Hepatocyte (in vitro differentiated cells): ENCODE results near the gene MAPK1. TPM values are rescaled to one million over a fixed set of nuclear protein-coding genes. Genes with fewer than 3 reads are reported as not detected.

Experiments used
- DNase-seq: peaks from one replicate; pipeline ENCODE4 v3.0.0-alpha.2; 2016; ENCODE audit warnings: low spot score
- H2AFZ ChIP-seq: fragments of 200-600 bp; sonication (generic); 2 replicates; pipeline ENCODE4 v1.6.0; 2016; ENCODE audit warnings: antibody characterized with exemption, mild to moderate bottlenecking
- H3K27ac ChIP-seq: fragments of 200-600 bp; sonication (generic); 2 replicates; pipeline ENCODE4 v1.5.1; 2016; ENCODE audit warnings: mild to moderate bottlenecking
- H3K27me3 ChIP-seq: fragments of 200-600 bp; sonication (generic); 2 replicates; pipeline ENCODE4 v1.6.1; 2016
- H3K36me3 ChIP-seq: fragments of 200-600 bp; sonication (generic); replicated peaks from 2 replicates; pipeline ENCODE4 v1.5.1; 2016; ENCODE audit warnings: low read depth; ENCODE audit not compliant: insufficient read depth
- H3K4me1 ChIP-seq: fragments of 200-600 bp; sonication (generic); 2 replicates; pipeline ENCODE4 v1.5.1; 2016; ENCODE audit warnings: mild to moderate bottlenecking, moderate library complexity; ENCODE audit not compliant: insufficient read depth
- H3K4me2 ChIP-seq: fragments of 200-600 bp; sonication (generic); 2 replicates; pipeline ENCODE4 v1.6.0; 2016
- H3K4me3 ChIP-seq: fragments of 200-600 bp; sonication (generic); 2 replicates; pipeline ENCODE4 v1.5.1; 2016; ENCODE audit warnings: mild to moderate bottlenecking
- H3K79me2 ChIP-seq: fragments of 200-600 bp; sonication (generic); 2 replicates; pipeline ENCODE4 v1.6.0; 2017; ENCODE audit warnings: mild to moderate bottlenecking
- H3K9me2 ChIP-seq: fragments of 200-600 bp; sonication (generic); replicated peaks from 2 replicates; pipeline ENCODE4 v1.6.0; 2017; ENCODE audit warnings: mild to moderate bottlenecking; ENCODE audit not compliant: insufficient read depth
- H3K9me3 ChIP-seq: fragments of 200-600 bp; sonication (generic); 2 replicates; pipeline ENCODE4 v1.5.1; 2016; ENCODE audit warnings: low read depth, mild to moderate bottlenecking
- H4K20me1 ChIP-seq: fragments of 200-600 bp; sonication (generic); 2 replicates; pipeline ENCODE4 v1.6.0; 2016; ENCODE audit warnings: mild to moderate bottlenecking; ENCODE audit not compliant: insufficient read depth, poor library complexity, severe bottlenecking
- EZH2 ChIP-seq: fragments of 200-600 bp; sonication (generic); IDR thresholded peaks from 2 replicates; pipeline ENCODE4 v1.6.1; 2016; ENCODE audit warnings: antibody characterized with exemption, mild to moderate bottlenecking, borderline replicate concordance
- EZH2phosphoT487 ChIP-seq: fragments of 200-600 bp; sonication (generic); IDR thresholded peaks from one replicate; pipeline ENCODE4 v1.6.1; 2018; ENCODE audit warnings: antibody characterized with exemption, mild to moderate bottlenecking, low read depth, moderate library complexity; ENCODE audit not compliant: unreplicated experiment, severe bottlenecking
- WGBS: methylation state at CpG from one replicate; pipeline ENCODE4 v1.1.6; 2016; ENCODE audit warnings: low lambda C conversion rate; ENCODE audit errors: missing lambda C conversion rate; 5-methylcytosine and 5-hydroxymethylcytosine counted together
- polyA plus RNA-seq: library from polyadenylated mRNA; unstranded; fragments of >200 nt; fragmentation: Nextera tagmentation; extraction: Ambion mirVana; gene quantifications from 2 replicates; pipeline ENCODE4 v1.2.1, GENCODE V29; 2016
- total RNA-seq: library from RNA; depleted of rRNA; stranded (reverse); fragments of >200 nt; gene quantifications from 2 replicates; pipeline ENCODE4 v1.2.3, GENCODE V29; 2014
- TF ChIP-seq, protein P1 (sequence below): fragments of 200-600 bp; sonication (generic); IDR thresholded peaks from 2 replicates; pipeline ENCODE4 v1.5.1; 2016; ENCODE audit warnings: antibody characterized with exemption, mild to moderate bottlenecking; ENCODE audit not compliant: poor library complexity

The MAPK1 gene
- total and polyA plus RNA-seq, 2 experiments from 2014 or later = 52.2 to 74.5 TPM

DNA sequence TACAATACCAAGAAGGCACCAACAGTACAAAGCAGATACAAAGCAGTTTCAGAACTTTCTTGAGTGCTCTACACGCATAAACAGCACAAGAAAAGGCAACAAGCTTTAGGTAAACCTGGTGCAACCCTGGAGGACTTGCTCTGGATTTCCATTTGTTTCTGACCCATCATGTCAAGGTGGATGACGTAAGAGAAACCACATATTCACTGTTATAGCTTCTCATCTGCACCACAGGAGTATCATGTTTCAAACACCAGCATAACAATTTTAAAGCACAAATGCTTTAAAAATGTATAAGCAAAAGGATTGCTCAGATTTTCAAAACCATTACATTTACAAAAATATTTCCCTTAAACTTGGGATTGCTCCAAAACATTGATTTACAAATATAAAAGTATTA is 106.8 kb downstream of the MAPK1 start:
- no peak overlapping the region for H3K4me2 ChIP-seq
- H3K79me2 ChIP-seq = no peaks in the 10 kb centered on the region
- no peaks in the 10 kb centered on the region for H3K27me3 ChIP-seq
- peaks cover 3% of the 10 kb centered on the region for H3K36me3 ChIP-seq
- TF ChIP-seq EZH2 (no peak), EZH2phosphoT487 (no peak)
- TF ChIP-seq, protein P1, sequence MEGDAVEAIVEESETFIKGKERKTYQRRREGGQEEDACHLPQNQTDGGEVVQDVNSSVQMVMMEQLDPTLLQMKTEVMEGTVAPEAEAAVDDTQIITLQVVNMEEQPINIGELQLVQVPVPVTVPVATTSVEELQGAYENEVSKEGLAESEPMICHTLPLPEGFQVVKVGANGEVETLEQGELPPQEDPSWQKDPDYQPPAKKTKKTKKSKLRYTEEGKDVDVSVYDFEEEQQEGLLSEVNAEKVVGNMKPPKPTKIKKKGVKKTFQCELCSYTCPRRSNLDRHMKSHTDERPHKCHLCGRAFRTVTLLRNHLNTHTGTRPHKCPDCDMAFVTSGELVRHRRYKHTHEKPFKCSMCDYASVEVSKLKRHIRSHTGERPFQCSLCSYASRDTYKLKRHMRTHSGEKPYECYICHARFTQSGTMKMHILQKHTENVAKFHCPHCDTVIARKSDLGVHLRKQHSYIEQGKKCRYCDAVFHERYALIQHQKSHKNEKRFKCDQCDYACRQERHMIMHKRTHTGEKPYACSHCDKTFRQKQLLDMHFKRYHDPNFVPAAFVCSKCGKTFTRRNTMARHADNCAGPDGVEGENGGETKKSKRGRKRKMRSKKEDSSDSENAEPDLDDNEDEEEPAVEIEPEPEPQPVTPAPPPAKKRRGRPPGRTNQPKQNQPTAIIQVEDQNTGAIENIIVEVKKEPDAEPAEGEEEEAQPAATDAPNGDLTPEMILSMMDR = no peak
- no peak overlapping the region for H3K27ac ChIP-seq
- no peaks in the 10 kb centered on the region for H4K20me1 ChIP-seq
- H3K4me1 ChIP-seq = peaks cover 6% of the 10 kb centered on the region
- no peak for DNase-seq
- no peaks in the 10 kb centered on the region for H3K9me3 ChIP-seq
- no peak overlapping the region for H3K4me3 ChIP-seq
- 78% methylated on average over 2 of the region's 2 CpGs for WGBS
- no peaks in the 10 kb centered on the region for H3K9me2 ChIP-seq
- H2AFZ ChIP-seq = no peak overlapping the region

DNA sequence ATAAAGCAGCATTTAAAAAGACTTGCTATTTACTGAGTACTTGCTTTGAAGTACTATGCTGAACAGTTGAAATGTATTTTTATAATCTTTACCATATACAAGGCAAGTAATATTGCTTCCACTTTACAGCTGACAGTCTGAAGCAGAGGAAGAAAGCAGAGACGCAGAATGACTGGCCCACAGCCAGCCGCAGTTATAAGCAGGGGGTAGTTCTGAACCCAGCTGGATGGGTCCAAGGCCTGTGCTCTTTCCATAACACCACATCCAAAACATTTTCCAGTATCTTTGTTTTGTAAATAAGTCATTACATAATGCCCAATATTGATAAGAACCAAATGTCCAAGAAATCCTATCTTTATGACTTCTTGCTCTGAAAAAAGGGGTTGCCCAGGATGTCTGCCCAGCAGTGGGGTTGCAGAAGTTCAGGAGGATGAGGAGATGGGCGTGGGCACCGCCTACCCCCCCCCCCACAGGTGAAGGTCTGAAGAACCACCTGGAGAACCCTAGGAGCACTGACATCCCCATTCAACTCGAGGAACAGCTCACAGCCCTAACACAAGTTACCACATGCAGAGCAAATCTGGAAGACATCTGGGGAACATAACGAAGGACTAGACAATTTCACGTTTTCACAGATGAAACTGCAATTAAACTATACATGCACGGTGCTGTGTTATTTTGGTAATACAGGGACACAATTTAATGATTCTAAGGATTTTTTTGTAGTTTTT is 107.6 kb downstream of the MAPK1 start:
- no peak overlapping the region for H2AFZ ChIP-seq
- H4K20me1 ChIP-seq = no peaks in the 10 kb centered on the region
- H3K9me3 ChIP-seq = no peaks in the 10 kb centered on the region
- no peaks in the 10 kb centered on the region for H3K9me2 ChIP-seq
- no peaks in the 10 kb centered on the region for H3K79me2 ChIP-seq
- no peak overlapping the region for H3K4me2 ChIP-seq
- WGBS = 86% methylated on average over 8 of the region's 8 CpGs
- H3K27me3 ChIP-seq = no peaks in the 10 kb centered on the region
- TF ChIP-seq, protein P1 = no peak
- no peak for TF ChIP-seq EZH2phosphoT487
- no peak for TF ChIP-seq EZH2
- no peak overlapping the region for H3K27ac ChIP-seq
- no peak for DNase-seq
- H3K4me3 ChIP-seq = no peak overlapping the region
- H3K4me1 ChIP-seq = peaks cover 14% of the 10 kb centered on the region
- H3K36me3 ChIP-seq = peaks cover 3% of the 10 kb centered on the region

DNA sequence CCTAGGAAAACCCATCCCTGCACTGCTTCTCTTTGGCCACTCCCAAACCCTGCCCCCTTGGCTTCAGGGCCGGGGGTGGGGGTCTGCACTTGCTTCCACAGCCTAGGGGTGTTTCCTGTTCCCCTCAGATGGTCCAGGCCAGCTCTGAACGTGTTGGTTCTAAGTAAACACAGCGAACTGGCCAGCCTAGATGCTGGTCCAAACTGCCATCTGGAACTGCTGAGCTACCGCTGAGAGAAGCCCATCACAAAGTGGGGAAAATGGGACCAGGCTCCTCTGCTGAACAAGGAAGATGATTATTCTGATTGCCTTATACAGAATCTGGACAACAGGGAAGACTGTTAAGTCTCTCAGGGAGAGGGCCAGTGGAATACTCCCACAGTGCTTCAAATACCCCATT is 108.4 kb downstream of the MAPK1 start:
- Histone ChIP-seq H3K9me3 (no peaks in the 10 kb centered on the region), H3K9me2 (no peaks in the 10 kb centered on the region), H3K4me1 (peaks cover 14% of the 10 kb centered on the region), H2AFZ (no peak overlapping the region), H3K4me2 (no peak overlapping the region), H3K27ac (no peak overlapping the region), H3K36me3 (peaks cover 3% of the 10 kb centered on the region), H4K20me1 (no peaks in the 10 kb centered on the region), H3K27me3 (no peaks in the 10 kb centered on the region), H3K4me3 (no peak overlapping the region), H3K79me2 (no peaks in the 10 kb centered on the region)
- WGBS = 86% methylated on average over 4 of the region's 4 CpGs
- no peak for DNase-seq
- TF ChIP-seq EZH2phosphoT487 (no peak), EZH2 (no peak)
- TF ChIP-seq, protein P1 = no peak
